HCT116 (cell line): ENCODE data around the gene LRCH3. TPM values are rescaled to one million over a fixed set of nuclear protein-coding genes. Genes with fewer than 3 reads are reported as not detected.

Source experiments
- ATAC-seq: fragments of 200-7000 bp; cut with Tn5 transposase; 2 replicates; pipeline ENCODE4 v1.9.1; 2020; ENCODE audit warnings: mild to moderate bottlenecking, moderate library complexity
- BruUV-seq: library from RNA; stranded (reverse); fragments of 400-500 nt; replicated peaks from 2 replicates; lab custom pipeline; 2021; lab: Mats Ljungman, UMichigan
- CTCF ChIA-PET: fragments of 300-600 bp; sonication (Branson Sonifier 250); formaldehyde crosslinking; loops from one replicate; lab custom pipeline; 2021; ENCODE audit warnings: antibody characterized with exemption; lab: Charles Lee
- POLR2A ChIA-PET: fragments of 300-600, 350-600 bp; sonication (Branson Sonifier 250); formaldehyde crosslinking; loops from one replicate; lab custom pipeline; 2021; ENCODE audit warnings: antibody characterized with exemption; lab: Charles Lee
- RAD21 ChIA-PET, 2 experiments: fragments of 300-600 bp; sonication (Branson Sonifier 250); formaldehyde crosslinking; loops; one replicate each; lab custom pipeline; 2023; ENCODE audit warnings: low total read pairs in 2 of 2; ENCODE audit not compliant: uncharacterized antibody in 2 of 2, unreplicated experiment in 2 of 2, low non-redundant PET in 1 of 2; lab: Charles Lee
- DNase-seq: peaks from one replicate; pipeline ENCODE4 v3.0.0-alpha.2; 2010; ENCODE audit warnings: low read depth, low spot score
- H2AFZ ChIP-seq: fragments of 200-600 bp; shearing (Covaris generic), sonication (generic); 2 replicates; pipeline ENCODE4 v1.6.1; 2017; ENCODE audit warnings: low read depth, mixed run types, mixed read lengths, antibody characterized with exemption, low read length; ENCODE audit not compliant: poor library complexity, severe bottlenecking
- H3K27ac ChIP-seq: 2 replicates; pipeline ENCODE4 v1.5.1; 2012; ENCODE audit warnings: low read depth, low read length
- H3K27me3 ChIP-seq: fragments of 200-600 bp; sonication (generic); 2 replicates; pipeline ENCODE4 v1.6.1; 2016; ENCODE audit warnings: mixed run types, low read length, mixed read lengths; ENCODE audit not compliant: insufficient read depth
- H3K36me3 ChIP-seq, 2 experiments: fragments of 200-500 bp in 1 of 2; fragments of 200-600 bp in 1 of 2; sonication (Bioruptor generic) in 1 of 2; sonication (generic) in 1 of 2; 2 replicates each; pipeline versions ENCODE4 v1.5.1 to v1.6.1; 2014 to 2016; ENCODE audit warnings: low read length in 2 of 2, inconsistent platforms in 1 of 2, mixed read lengths in 1 of 2, mixed run types in 1 of 2; ENCODE audit not compliant: insufficient read depth in 2 of 2, control insufficient read depth in 1 of 2
- H3K4me1 ChIP-seq, 2 experiments: fragments of 200-600 bp in 1 of 2; sonication (generic) in 1 of 2; 2 replicates each; pipeline versions ENCODE4 v1.5.1 to v1.6.1; 2012 to 2017; ENCODE audit warnings: low read length in 2 of 2, inconsistent platforms in 1 of 2, mild to moderate bottlenecking in 1 of 2, mixed read lengths in 1 of 2, mixed run types in 1 of 2, moderate library complexity in 1 of 2; ENCODE audit not compliant: insufficient read depth in 2 of 2, control insufficient read depth in 1 of 2
- H3K4me2 ChIP-seq: fragments of 200-600 bp; sonication (generic); 2 replicates; pipeline ENCODE4 v1.6.1; 2017; ENCODE audit warnings: mixed run types, low read length, mixed read lengths
- H3K4me3 ChIP-seq, 2 experiments: fragments of 200-600 bp in 1 of 2; sonication (generic) in 1 of 2; replicated peaks in 1 of 2; 2 replicates each; pipeline ENCODE4 v1.5.1; 2011 to 2016; ENCODE audit warnings: low read length in 2 of 2, control low read depth in 1 of 2, low read depth in 1 of 2, mild to moderate bottlenecking in 1 of 2, mixed read lengths in 1 of 2, mixed run types in 1 of 2
- H3K79me2 ChIP-seq: fragments of 200-600 bp; sonication (generic); 2 replicates; pipeline ENCODE4 v1.6.1; 2017; ENCODE audit warnings: mild to moderate bottlenecking, mixed run types, low read length, moderate library complexity, mixed read lengths; ENCODE audit not compliant: insufficient read depth
- H3K9ac ChIP-seq: fragments of 200-600 bp; sonication (generic); 2 replicates; pipeline ENCODE4 v1.6.1; 2016; ENCODE audit warnings: low read length, mixed read lengths
- H3K9me2 ChIP-seq: fragments of 200-600 bp; sonication (generic), shearing (Covaris generic); 2 replicates; pipeline ENCODE4 v1.6.1; 2017; ENCODE audit warnings: mixed run types, mild to moderate bottlenecking, moderate library complexity; ENCODE audit not compliant: insufficient read depth
- H3K9me3 ChIP-seq, 2 experiments: fragments of 200-500 bp in 1 of 2; fragments of 200-600 bp in 1 of 2; sonication (Bioruptor generic) in 1 of 2; sonication (generic) in 1 of 2; 2 replicates each; pipeline ENCODE4 v1.6.1; 2014 to 2017; ENCODE audit warnings: low read length in 2 of 2, mixed read lengths in 2 of 2, inconsistent platforms in 1 of 2, low read depth in 1 of 2, mild to moderate bottlenecking in 1 of 2, mixed run types in 1 of 2, moderate library complexity in 1 of 2; ENCODE audit not compliant: control insufficient read depth in 1 of 2, insufficient read depth in 1 of 2
- H4K20me1 ChIP-seq: fragments of 200-600 bp; sonication (generic), shearing (Covaris generic); 2 replicates; pipeline ENCODE4 v1.6.1; 2017; ENCODE audit warnings: mixed run types, mild to moderate bottlenecking, moderate library complexity; ENCODE audit not compliant: insufficient read depth
- CBX3 ChIP-seq: IDR thresholded peaks from 2 replicates; pipeline ENCODE4 v1.6.1; 2012; ENCODE audit warnings: low read depth
- CEBPB ChIP-seq: IDR thresholded peaks from 2 replicates; pipeline ENCODE4 v1.6.1; 2012; ENCODE audit warnings: low read depth
- ELF1 ChIP-seq: IDR thresholded peaks from 2 replicates; pipeline ENCODE4 v1.6.1; 2012; ENCODE audit warnings: low read depth, borderline replicate concordance
- EZH2phosphoT487 ChIP-seq: fragments of 200-600 bp; IDR thresholded peaks from 2 replicates; pipeline ENCODE4 v1.6.1; 2018; ENCODE audit warnings: antibody characterized with exemption, borderline replicate concordance
- POLR2AphosphoS5 ChIP-seq: IDR thresholded peaks from 2 replicates; pipeline ENCODE4 v1.6.1; 2011; ENCODE audit warnings: mild to moderate bottlenecking, low read depth, low read length, moderate library complexity
- RAD21 ChIP-seq: IDR thresholded peaks from 2 replicates; pipeline ENCODE4 v1.6.1; 2012; ENCODE audit warnings: low read depth, mild to moderate bottlenecking
- REST ChIP-seq: IDR thresholded peaks from 2 replicates; pipeline ENCODE4 v1.6.1; 2012; ENCODE audit warnings: low read depth
- SIN3A ChIP-seq: IDR thresholded peaks from 2 replicates; pipeline ENCODE4 v1.6.1; 2012; ENCODE audit warnings: low read depth
- SP1 ChIP-seq: IDR thresholded peaks from 2 replicates; pipeline ENCODE4 v1.6.1; 2012; ENCODE audit warnings: low read depth
- SRF ChIP-seq: IDR thresholded peaks from 2 replicates; pipeline ENCODE4 v1.6.1; 2012; ENCODE audit warnings: low read depth
- TCF7L2 ChIP-seq: IDR thresholded peaks from 2 replicates; pipeline ENCODE4 v1.7.0; 2011; ENCODE audit warnings: borderline replicate concordance, inconsistent platforms; ENCODE audit not compliant: insufficient read depth, insufficient read length; ENCODE audit errors: extremely low read depth
- intact Hi-C: fragments of 100-400 bp; cut with micrococcal nuclease; formaldehyde crosslinking; loops from 2 replicates; pipeline ENCODE4 v1.10.0; 2022
- total RNA-seq: library from RNA; stranded (reverse); gene quantifications from one replicate; pipeline ENCODE4 v1.2.1, GENCODE V29; 2021; ENCODE audit not compliant: unreplicated experiment
- TF ChIP-seq, protein P1 (sequence below), 3 experiments: fragments of 200-600 bp in 1 of 3; sonication (generic) in 1 of 3; IDR thresholded peaks in 2 of 3; conservative IDR thresholded peaks in 1 of 3; 2 replicates each; pipeline ENCODE4 v1.5.1; 2012 to 2017; ENCODE audit warnings: low read depth in 2 of 3, low read length in 2 of 3, antibody characterized with exemption in 1 of 3, borderline replicate concordance in 1 of 3, control low read depth in 1 of 3, mild to moderate bottlenecking in 1 of 3, mixed read lengths in 1 of 3, mixed run types in 1 of 3, moderate library complexity in 1 of 3; ENCODE audit not compliant: insufficient read depth in 1 of 3
- TF ChIP-seq, protein P2 (sequence below): IDR thresholded peaks from 2 replicates; pipeline ENCODE4 v1.6.1; 2012
- TF ChIP-seq, protein P3 (sequence below): IDR thresholded peaks from 2 replicates; pipeline ENCODE4 v1.6.1; 2012

LRCH3 gene
- total RNA-seq, 1 experiment from 2014 or later, result 38.1 TPM

- DNase-seq, result no peak
- H3K4me2 ChIP-seq, result no peak overlapping the region
- H3K4me3 ChIP-seq, result no peak overlapping the region
- H3K36me3 ChIP-seq, result no peaks in the 10 kb centered on the region
- H4K20me1 ChIP-seq, result no peaks in the 10 kb centered on the region
- no peak overlapping the region for H3K9ac ChIP-seq
- TF ChIP-seq, protein P1, sequence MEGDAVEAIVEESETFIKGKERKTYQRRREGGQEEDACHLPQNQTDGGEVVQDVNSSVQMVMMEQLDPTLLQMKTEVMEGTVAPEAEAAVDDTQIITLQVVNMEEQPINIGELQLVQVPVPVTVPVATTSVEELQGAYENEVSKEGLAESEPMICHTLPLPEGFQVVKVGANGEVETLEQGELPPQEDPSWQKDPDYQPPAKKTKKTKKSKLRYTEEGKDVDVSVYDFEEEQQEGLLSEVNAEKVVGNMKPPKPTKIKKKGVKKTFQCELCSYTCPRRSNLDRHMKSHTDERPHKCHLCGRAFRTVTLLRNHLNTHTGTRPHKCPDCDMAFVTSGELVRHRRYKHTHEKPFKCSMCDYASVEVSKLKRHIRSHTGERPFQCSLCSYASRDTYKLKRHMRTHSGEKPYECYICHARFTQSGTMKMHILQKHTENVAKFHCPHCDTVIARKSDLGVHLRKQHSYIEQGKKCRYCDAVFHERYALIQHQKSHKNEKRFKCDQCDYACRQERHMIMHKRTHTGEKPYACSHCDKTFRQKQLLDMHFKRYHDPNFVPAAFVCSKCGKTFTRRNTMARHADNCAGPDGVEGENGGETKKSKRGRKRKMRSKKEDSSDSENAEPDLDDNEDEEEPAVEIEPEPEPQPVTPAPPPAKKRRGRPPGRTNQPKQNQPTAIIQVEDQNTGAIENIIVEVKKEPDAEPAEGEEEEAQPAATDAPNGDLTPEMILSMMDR (IDR thresholded peaks at IDR 0.05 in 2 of 3, conservative IDR thresholded peaks at IDR 0.05 in 1 of 3; ENCODE audit: borderline replicate concordance in 1 of 3, insufficient read depth in 1 of 3, low read depth in 2 of 3, low read length in 2 of 3), result no peak
- TF ChIP-seq POLR2AphosphoS5 (no peak), CBX3 (no peak), EZH2phosphoT487 (no peak), RAD21 (no peak), TCF7L2 (no peak), SIN3A (no peak), REST (no peak), SRF (no peak), SP1 (no peak), CEBPB (no peak), ELF1 (no peak)
- TF ChIP-seq, protein P2, sequence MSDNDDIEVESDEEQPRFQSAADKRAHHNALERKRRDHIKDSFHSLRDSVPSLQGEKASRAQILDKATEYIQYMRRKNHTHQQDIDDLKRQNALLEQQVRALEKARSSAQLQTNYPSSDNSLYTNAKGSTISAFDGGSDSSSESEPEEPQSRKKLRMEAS, result no peak
- TF ChIP-seq, protein P3, sequence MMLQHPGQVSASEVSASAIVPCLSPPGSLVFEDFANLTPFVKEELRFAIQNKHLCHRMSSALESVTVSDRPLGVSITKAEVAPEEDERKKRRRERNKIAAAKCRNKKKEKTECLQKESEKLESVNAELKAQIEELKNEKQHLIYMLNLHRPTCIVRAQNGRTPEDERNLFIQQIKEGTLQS, result no peak
- H3K4me1 ChIP-seq, result peaks cover 2 to 9% of the 10 kb centered on the region in 2 experiments; a peak in 3 of 4 replicates
- ChIA-PET RAD21 (no interaction called here), CTCF (no interaction called here), POLR2A (no interaction called here)
- no peak for ATAC-seq
- no peaks in the 10 kb centered on the region for H3K9me3 ChIP-seq
- intact Hi-C loops, result no loop called here
- no peak overlapping the region for H2AFZ ChIP-seq
- H3K79me2 ChIP-seq, result no peaks in the 10 kb centered on the region
- no TSS peak for BruUV-seq
- H3K9me2 ChIP-seq, result no peaks in the 10 kb centered on the region
- H3K27ac ChIP-seq, result no peak overlapping the region
- no peaks in the 10 kb centered on the region for H3K27me3 ChIP-seq
Measured at GRCh38 chr3:197742787-197743186, 48.3 kb upstream of the LRCH3 start.
